HCT116 (cell line): ENCODE results near the gene FCGR3A. TPM values are rescaled to one million over a fixed set of nuclear protein-coding genes. Genes with fewer than 3 reads are reported as not detected.
"Not testable (repeated sequence)": the region's sequence is repeated elsewhere in the genome, so short reads cannot be mapped to it uniquely, and the experiment has no call there.

Experiments
- ATAC-seq: fragments of 200-7000 bp; cut with Tn5 transposase; 2 replicates; pipeline ENCODE4 v1.9.1; 2020; ENCODE audit warnings: mild to moderate bottlenecking, moderate library complexity
- BruUV-seq: library from RNA; stranded (reverse); fragments of 400-500 nt; replicated peaks from 2 replicates; lab custom pipeline; 2021; lab: Mats Ljungman, UMichigan
- CTCF ChIA-PET: fragments of 300-600 bp; sonication (Branson Sonifier 250); formaldehyde crosslinking; loops from one replicate; lab custom pipeline; 2021; ENCODE audit warnings: antibody characterized with exemption; lab: Charles Lee
- POLR2A ChIA-PET: fragments of 300-600, 350-600 bp; sonication (Branson Sonifier 250); formaldehyde crosslinking; loops from one replicate; lab custom pipeline; 2021; ENCODE audit warnings: antibody characterized with exemption; lab: Charles Lee
- RAD21 ChIA-PET, 2 experiments: fragments of 300-600 bp; sonication (Branson Sonifier 250); formaldehyde crosslinking; loops; one replicate each; lab custom pipeline; 2023; ENCODE audit warnings: low total read pairs in 2 of 2; ENCODE audit not compliant: uncharacterized antibody in 2 of 2, unreplicated experiment in 2 of 2, low non-redundant PET in 1 of 2; lab: Charles Lee
- DNase-seq: peaks from one replicate; pipeline ENCODE4 v3.0.0-alpha.2; 2010; ENCODE audit warnings: low read depth, low spot score
- H2AFZ ChIP-seq: fragments of 200-600 bp; shearing (Covaris generic), sonication (generic); 2 replicates; pipeline ENCODE4 v1.6.1; 2017; ENCODE audit warnings: low read depth, mixed run types, mixed read lengths, antibody characterized with exemption, low read length; ENCODE audit not compliant: poor library complexity, severe bottlenecking
- H3K27ac ChIP-seq: 2 replicates; pipeline ENCODE4 v1.5.1; 2012; ENCODE audit warnings: low read depth, low read length
- H3K27me3 ChIP-seq: fragments of 200-600 bp; sonication (generic); 2 replicates; pipeline ENCODE4 v1.6.1; 2016; ENCODE audit warnings: mixed run types, low read length, mixed read lengths; ENCODE audit not compliant: insufficient read depth
- H3K36me3 ChIP-seq, 2 experiments: fragments of 200-500 bp in 1 of 2; fragments of 200-600 bp in 1 of 2; sonication (Bioruptor generic) in 1 of 2; sonication (generic) in 1 of 2; 2 replicates each; pipeline versions ENCODE4 v1.5.1 to v1.6.1; 2014 to 2016; ENCODE audit warnings: low read length in 2 of 2, inconsistent platforms in 1 of 2, mixed read lengths in 1 of 2, mixed run types in 1 of 2; ENCODE audit not compliant: insufficient read depth in 2 of 2, control insufficient read depth in 1 of 2
- H3K4me1 ChIP-seq, 2 experiments: fragments of 200-600 bp in 1 of 2; sonication (generic) in 1 of 2; 2 replicates each; pipeline versions ENCODE4 v1.5.1 to v1.6.1; 2012 to 2017; ENCODE audit warnings: low read length in 2 of 2, inconsistent platforms in 1 of 2, mild to moderate bottlenecking in 1 of 2, mixed read lengths in 1 of 2, mixed run types in 1 of 2, moderate library complexity in 1 of 2; ENCODE audit not compliant: insufficient read depth in 2 of 2, control insufficient read depth in 1 of 2
- H3K4me2 ChIP-seq: fragments of 200-600 bp; sonication (generic); 2 replicates; pipeline ENCODE4 v1.6.1; 2017; ENCODE audit warnings: mixed run types, low read length, mixed read lengths
- H3K4me3 ChIP-seq, 2 experiments: fragments of 200-600 bp in 1 of 2; sonication (generic) in 1 of 2; replicated peaks in 1 of 2; 2 replicates each; pipeline ENCODE4 v1.5.1; 2011 to 2016; ENCODE audit warnings: low read length in 2 of 2, control low read depth in 1 of 2, low read depth in 1 of 2, mild to moderate bottlenecking in 1 of 2, mixed read lengths in 1 of 2, mixed run types in 1 of 2
- H3K79me2 ChIP-seq: fragments of 200-600 bp; sonication (generic); 2 replicates; pipeline ENCODE4 v1.6.1; 2017; ENCODE audit warnings: mild to moderate bottlenecking, mixed run types, low read length, moderate library complexity, mixed read lengths; ENCODE audit not compliant: insufficient read depth
- H3K9ac ChIP-seq: fragments of 200-600 bp; sonication (generic); 2 replicates; pipeline ENCODE4 v1.6.1; 2016; ENCODE audit warnings: low read length, mixed read lengths
- H3K9me2 ChIP-seq: fragments of 200-600 bp; sonication (generic), shearing (Covaris generic); 2 replicates; pipeline ENCODE4 v1.6.1; 2017; ENCODE audit warnings: mixed run types, mild to moderate bottlenecking, moderate library complexity; ENCODE audit not compliant: insufficient read depth
- H3K9me3 ChIP-seq, 2 experiments: fragments of 200-500 bp in 1 of 2; fragments of 200-600 bp in 1 of 2; sonication (Bioruptor generic) in 1 of 2; sonication (generic) in 1 of 2; 2 replicates each; pipeline ENCODE4 v1.6.1; 2014 to 2017; ENCODE audit warnings: low read length in 2 of 2, mixed read lengths in 2 of 2, inconsistent platforms in 1 of 2, low read depth in 1 of 2, mild to moderate bottlenecking in 1 of 2, mixed run types in 1 of 2, moderate library complexity in 1 of 2; ENCODE audit not compliant: control insufficient read depth in 1 of 2, insufficient read depth in 1 of 2
- H4K20me1 ChIP-seq: fragments of 200-600 bp; sonication (generic), shearing (Covaris generic); 2 replicates; pipeline ENCODE4 v1.6.1; 2017; ENCODE audit warnings: mixed run types, mild to moderate bottlenecking, moderate library complexity; ENCODE audit not compliant: insufficient read depth
- intact Hi-C: fragments of 100-400 bp; cut with micrococcal nuclease; formaldehyde crosslinking; loops from 2 replicates; pipeline ENCODE4 v1.10.0; 2022
- total RNA-seq: library from RNA; stranded (reverse); gene quantifications from one replicate; pipeline ENCODE4 v1.2.1, GENCODE V29; 2021; ENCODE audit not compliant: unreplicated experiment

Gene FCGR3A
- total RNA-seq, 1 experiment from 2014 or later, result 0.17 TPM

DNA sequence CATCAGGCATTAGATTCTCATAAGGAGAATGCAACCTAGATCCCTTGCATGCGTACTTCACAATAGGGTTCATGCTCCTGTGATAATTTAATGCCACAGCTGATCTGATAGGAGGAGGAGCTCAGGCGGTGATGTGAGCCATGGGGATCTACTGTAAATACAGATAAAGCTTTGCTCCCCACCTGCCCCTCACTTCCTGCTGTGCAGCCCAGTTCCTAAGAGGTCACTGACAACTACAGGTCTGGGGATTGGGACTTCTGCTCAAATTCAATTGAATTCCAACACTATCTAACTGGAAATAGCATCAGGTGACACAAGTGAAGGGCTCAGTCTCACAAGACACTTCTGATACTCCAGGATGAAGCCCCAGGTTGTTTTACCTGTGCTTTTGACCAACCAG is 7.4 kb upstream of the FCGR3A start:
- H3K79me2 ChIP-seq, H3K9me2 ChIP-seq, intact Hi-C loops, RAD21 ChIA-PET, BruUV-seq, DNase-seq, H3K9me3 ChIP-seq, H2AFZ ChIP-seq, H3K4me1 ChIP-seq, ATAC-seq, CTCF ChIA-PET, POLR2A ChIA-PET, H3K9ac ChIP-seq, H3K4me3 ChIP-seq, H3K27ac ChIP-seq, H3K4me2 ChIP-seq, H3K27me3 ChIP-seq, H3K36me3 ChIP-seq, H4K20me1 ChIP-seq: not testable (repeated sequence)

DNA sequence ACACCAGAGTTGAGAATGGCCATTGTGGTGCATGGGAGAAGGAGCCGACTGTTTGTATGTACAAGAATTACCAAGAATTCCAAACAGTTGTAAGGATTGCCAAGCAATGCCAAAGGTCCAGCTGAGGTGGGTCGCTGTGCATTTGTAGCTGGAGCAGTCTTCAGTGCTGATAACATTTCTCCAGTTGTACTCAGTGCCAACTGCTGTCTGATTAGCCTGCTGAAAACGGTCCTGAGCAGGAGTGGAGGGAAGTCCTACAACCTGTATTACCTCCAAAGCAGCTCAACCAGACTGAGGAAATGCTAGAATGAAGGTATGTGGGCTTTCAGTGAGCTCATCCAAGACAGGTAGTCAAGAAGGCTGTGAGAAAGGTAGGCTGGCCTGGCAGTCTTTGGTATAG is 6.5 kb upstream of the FCGR3A start:
- H3K9me2 ChIP-seq, H3K4me1 ChIP-seq, H3K4me2 ChIP-seq, BruUV-seq, H3K79me2 ChIP-seq, intact Hi-C loops, POLR2A ChIA-PET, H3K27me3 ChIP-seq, H3K9ac ChIP-seq, H3K27ac ChIP-seq, H3K9me3 ChIP-seq, H3K36me3 ChIP-seq, ATAC-seq, CTCF ChIA-PET, H2AFZ ChIP-seq, DNase-seq, RAD21 ChIA-PET, H4K20me1 ChIP-seq, H3K4me3 ChIP-seq: not testable (repeated sequence)

DNA sequence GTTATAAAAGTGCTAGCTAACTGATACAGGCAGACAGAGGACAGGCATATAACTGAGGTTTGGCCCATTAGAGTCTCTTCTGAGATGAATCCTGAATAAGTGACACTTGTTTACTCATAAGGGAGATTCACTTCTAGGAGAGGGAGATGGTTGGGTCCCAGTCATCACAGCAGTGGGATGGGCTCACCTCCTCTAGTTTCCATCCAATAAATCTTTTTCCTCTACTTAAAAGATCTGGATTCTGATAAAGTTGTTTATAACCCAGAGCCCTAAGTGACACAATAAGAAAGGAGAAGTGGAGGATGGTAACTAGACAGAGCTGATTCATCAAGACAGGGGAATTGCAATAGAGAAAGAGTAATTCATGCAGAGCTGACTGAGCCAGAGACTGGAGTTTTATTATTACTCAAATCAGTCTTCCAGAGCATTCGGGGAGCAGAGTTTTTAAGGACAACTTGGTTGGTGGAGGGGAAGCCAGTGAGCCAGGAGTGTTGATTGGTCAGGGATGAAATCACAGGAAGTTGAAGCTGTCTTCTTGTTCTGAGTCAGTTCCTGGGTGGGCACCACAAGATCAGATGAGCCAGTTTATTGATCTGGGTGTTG is 5.3 kb upstream of the FCGR3A start:
- CTCF ChIA-PET, H3K4me1 ChIP-seq, RAD21 ChIA-PET, POLR2A ChIA-PET, H2AFZ ChIP-seq, H4K20me1 ChIP-seq, H3K4me3 ChIP-seq, intact Hi-C loops, H3K9me2 ChIP-seq, ATAC-seq, H3K27me3 ChIP-seq, H3K79me2 ChIP-seq, H3K9me3 ChIP-seq, H3K9ac ChIP-seq, BruUV-seq, H3K36me3 ChIP-seq, H3K4me2 ChIP-seq, H3K27ac ChIP-seq, DNase-seq: not testable (repeated sequence)

DNA sequence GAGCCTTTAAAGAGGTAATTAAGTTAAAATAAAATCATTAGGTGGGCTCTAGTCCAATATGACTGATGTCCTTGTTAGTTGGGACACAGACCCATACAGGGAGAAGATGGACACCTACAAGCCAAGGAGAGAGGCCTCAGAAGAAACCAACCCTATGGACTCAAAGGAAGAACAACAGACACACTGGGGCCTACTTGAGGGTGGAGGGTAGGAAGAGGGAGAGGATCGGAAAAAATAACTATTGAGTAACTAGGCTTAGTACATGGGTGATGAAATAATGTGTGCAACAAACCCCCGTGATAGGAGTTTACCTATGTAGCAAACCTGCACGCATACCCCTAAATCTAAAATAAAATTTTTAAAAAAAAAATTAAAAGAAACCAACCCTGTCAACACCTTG is 4.7 kb upstream of the FCGR3A start:
- H3K4me1 ChIP-seq, intact Hi-C loops, H4K20me1 ChIP-seq, ATAC-seq, H3K79me2 ChIP-seq, H3K27ac ChIP-seq, H3K4me3 ChIP-seq, H3K9ac ChIP-seq, H3K9me2 ChIP-seq, CTCF ChIA-PET, H3K9me3 ChIP-seq, H3K27me3 ChIP-seq, POLR2A ChIA-PET, H3K4me2 ChIP-seq, RAD21 ChIA-PET, H2AFZ ChIP-seq, H3K36me3 ChIP-seq, BruUV-seq, DNase-seq: not testable (repeated sequence)
